Measurements from ENCODE around the gene COL1A1. TPM values are rescaled to one million over a fixed set of nuclear protein-coding genes. Genes with fewer than 3 reads are reported as not detected.
A peak's percentile ranks its signal among the peaks of the same experiment; 100 is the strongest.

The COL1A1 gene
- total RNA-seq, 1 experiment from 2014 or later = 20.7 TPM

DNA sequence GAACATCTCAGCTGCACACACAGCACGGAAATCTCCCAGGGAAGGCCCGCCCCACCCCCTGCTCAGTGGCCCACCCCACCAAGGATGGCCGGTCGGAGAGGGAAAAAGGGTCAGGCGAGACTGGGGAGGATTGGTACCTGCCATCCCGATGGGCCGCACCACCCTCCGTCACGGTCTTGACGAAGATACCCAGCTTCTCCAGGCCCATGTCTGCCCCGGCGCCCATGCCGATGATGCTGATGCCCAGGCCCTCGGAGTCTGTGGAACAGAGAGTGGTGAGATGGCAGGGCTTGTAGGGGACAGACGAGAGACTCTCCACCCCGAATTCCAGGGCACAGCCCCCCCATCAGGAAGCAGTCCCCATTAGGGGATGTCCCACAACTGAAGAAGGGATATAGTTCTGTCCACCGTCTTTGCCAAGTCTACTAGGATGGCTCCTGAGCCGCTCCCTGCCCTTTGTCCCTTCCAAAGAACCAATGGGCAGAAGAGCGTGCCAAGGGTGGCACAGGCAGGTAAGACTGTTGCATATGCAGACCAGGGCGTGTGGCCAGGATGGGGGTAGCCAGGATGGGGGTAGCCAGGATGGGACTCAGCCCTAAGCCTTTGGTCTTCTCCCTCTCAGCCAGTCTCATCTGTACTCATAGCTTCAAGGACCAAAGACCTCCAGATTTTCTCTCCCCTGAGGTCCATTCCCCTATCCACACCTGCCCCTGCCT is 57.8 kb downstream of the COL1A1 start:
- Histone ChIP-seq H3K4me1 (replicated peaks; ENCODE audit: insufficient read depth) (peaks cover 48% of the 10 kb centered on the region), H3K27me3 (ENCODE audit: insufficient read depth, low read depth) (no peaks in the 10 kb centered on the region), H3K36me3 (ENCODE audit: low read depth) (peaks cover 40% of the 10 kb centered on the region), H4K20me1 (ENCODE audit: insufficient read depth) (peaks cover 65% of the 10 kb centered on the region), H3K27ac (no peak overlapping the region), H3F3A (ENCODE audit: insufficient read depth, low read depth) (peaks cover 25% of the 10 kb centered on the region), H3K79me2 (ENCODE audit: low read depth) (peaks cover 37% of the 10 kb centered on the region), H3K9me3 (ENCODE audit: insufficient read depth, low read depth) (no peaks in the 10 kb centered on the region), H3K4me3 (no peak overlapping the region), H3K9me2 (ENCODE audit: insufficient read depth) (no peaks in the 10 kb centered on the region), H2AFZ (no peak overlapping the region), H3K4me2 (peak overlapping the region; percentile 95; the same call in 1 of the 2 replicates)
- intact Hi-C loops (cut with micrococcal nuclease; ENCODE audit: unreplicated experiment) = loop anchor here (2.0 kb wide), 1 partner anchor 49 kb away; the partner anchor contains the start of gene PDK2
- DNase-seq = no peak
- POLR2A ChIA-PET (ENCODE audit: unreplicated experiment) = no interaction called here
- TF ChIP-seq, protein P1, sequence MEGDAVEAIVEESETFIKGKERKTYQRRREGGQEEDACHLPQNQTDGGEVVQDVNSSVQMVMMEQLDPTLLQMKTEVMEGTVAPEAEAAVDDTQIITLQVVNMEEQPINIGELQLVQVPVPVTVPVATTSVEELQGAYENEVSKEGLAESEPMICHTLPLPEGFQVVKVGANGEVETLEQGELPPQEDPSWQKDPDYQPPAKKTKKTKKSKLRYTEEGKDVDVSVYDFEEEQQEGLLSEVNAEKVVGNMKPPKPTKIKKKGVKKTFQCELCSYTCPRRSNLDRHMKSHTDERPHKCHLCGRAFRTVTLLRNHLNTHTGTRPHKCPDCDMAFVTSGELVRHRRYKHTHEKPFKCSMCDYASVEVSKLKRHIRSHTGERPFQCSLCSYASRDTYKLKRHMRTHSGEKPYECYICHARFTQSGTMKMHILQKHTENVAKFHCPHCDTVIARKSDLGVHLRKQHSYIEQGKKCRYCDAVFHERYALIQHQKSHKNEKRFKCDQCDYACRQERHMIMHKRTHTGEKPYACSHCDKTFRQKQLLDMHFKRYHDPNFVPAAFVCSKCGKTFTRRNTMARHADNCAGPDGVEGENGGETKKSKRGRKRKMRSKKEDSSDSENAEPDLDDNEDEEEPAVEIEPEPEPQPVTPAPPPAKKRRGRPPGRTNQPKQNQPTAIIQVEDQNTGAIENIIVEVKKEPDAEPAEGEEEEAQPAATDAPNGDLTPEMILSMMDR (conservative IDR thresholded peaks at IDR 0.05) = no peak
- no peak for TF ChIP-seq EZH2 (IDR thresholded peaks at IDR 0.05; ENCODE audit: low read depth)
- no TSS peak for BruUV-seq (replicated peaks)
- CTCF ChIA-PET = no interaction called here

DNA sequence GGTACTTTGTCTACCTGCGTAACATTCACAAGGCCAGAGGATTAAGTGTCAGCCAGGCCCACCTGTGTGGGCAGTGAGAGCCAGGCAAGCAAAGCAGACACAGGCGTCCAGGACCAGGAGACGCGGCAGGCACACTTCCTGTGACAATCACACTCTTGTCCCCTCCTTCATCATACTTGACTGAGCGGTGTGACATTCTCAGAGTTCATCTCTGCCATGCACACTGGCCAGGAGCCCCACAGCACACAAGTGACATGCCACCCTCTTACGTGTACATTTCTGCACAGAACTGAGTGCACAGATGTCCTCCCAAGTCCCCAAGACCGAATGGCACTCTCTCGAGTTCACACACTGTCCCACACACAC is 59.7 kb downstream of the COL1A1 start:
- intact Hi-C loops (cut with micrococcal nuclease; ENCODE audit: unreplicated experiment) = loop anchor here (2.0 kb wide), 1 partner anchor 19 kb away; no protein-coding TSS in a partner anchor
- no TSS peak for BruUV-seq (replicated peaks)
- H2AFZ ChIP-seq = no peak overlapping the region

DNA sequence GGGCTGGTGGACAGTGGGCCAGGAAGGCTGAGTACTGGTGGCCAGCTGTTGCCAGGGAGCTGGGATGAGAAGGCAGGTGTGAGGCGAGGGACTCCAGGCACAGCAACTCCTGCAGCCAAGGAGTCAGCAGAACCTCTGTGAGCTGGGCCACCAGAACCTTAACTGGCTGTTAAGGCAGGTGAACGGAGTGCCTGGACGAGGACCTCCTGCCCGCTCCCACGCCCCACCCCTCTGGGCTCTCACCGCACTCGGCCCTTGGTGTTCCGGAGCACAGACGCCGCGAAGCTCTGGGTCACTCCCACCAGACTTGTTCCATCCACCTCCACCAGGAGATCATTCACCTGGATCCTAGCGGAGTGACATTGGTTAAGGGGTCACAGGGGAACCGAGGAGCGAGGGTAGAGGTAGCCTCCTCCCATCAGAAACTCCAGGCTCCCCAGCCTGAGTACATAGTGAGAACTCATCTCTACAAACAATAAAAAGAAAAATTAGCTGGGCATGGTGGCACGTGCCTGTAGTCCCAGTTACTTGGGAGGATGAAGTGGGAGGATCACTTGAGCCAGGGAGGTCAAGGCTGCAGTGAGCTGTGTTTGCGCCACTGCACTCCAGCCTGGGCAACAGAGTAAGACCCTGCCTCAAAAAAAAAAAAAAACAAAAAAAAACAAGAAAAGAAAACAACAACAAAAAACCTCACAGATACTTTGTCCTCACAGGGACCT is 60.2 kb downstream of the COL1A1 start:
- Histone ChIP-seq H3K4me3 (no peak overlapping the region), H3K27ac (no peak overlapping the region), H3K27me3 (ENCODE audit: insufficient read depth, low read depth) (no peaks in the 10 kb centered on the region), H3K36me3 (ENCODE audit: low read depth) (peaks cover 45% of the 10 kb centered on the region), H3K4me1 (replicated peaks; ENCODE audit: insufficient read depth) (peaks cover 24% of the 10 kb centered on the region), H4K20me1 (ENCODE audit: insufficient read depth) (peaks cover 41% of the 10 kb centered on the region), H2AFZ (no peak overlapping the region), H3K4me2 (no peak overlapping the region), H3K9me2 (ENCODE audit: insufficient read depth) (no peaks in the 10 kb centered on the region), H3F3A (ENCODE audit: insufficient read depth, low read depth) (peaks cover 16% of the 10 kb centered on the region), H3K9me3 (ENCODE audit: insufficient read depth, low read depth) (no peaks in the 10 kb centered on the region), H3K79me2 (ENCODE audit: low read depth) (peaks cover 13% of the 10 kb centered on the region)
- TF ChIP-seq, protein P1 (conservative IDR thresholded peaks at IDR 0.05) = 0 out of 2 replicates have a peak, but pooled peaks have one; percentile 9
- TF ChIP-seq EZH2 (IDR thresholded peaks at IDR 0.05; ENCODE audit: low read depth) = no peak
- ChIA-PET CTCF (interaction anchor here (0.8 kb wide), 1 partner anchor 9 kb away, joined by 8 read pairs; no protein-coding TSS in a partner anchor), POLR2A (ENCODE audit: unreplicated experiment) (interaction anchor here (0.6 to 0.7 kb wide), 2 partner anchors 275 to 804 kb away, joined by 3 to 4 read pairs; no protein-coding TSS in a partner anchor)
- no TSS peak for BruUV-seq (replicated peaks)
- intact Hi-C loops (cut with micrococcal nuclease; ENCODE audit: unreplicated experiment) = loop anchor here (2.0 kb wide), 1 partner anchor 20 kb away; no protein-coding TSS in a partner anchor
- DNase-seq = no peak

More for the DNA sequence above, 59.7 kb downstream of the COL1A1 start:
- CTCF ChIA-PET = no interaction called here
- peaks cover 18% of the 10 kb centered on the region for H3K79me2 ChIP-seq (ENCODE audit: low read depth)
- TF ChIP-seq EZH2 (IDR thresholded peaks at IDR 0.05; ENCODE audit: low read depth) = no peak
- TF ChIP-seq, protein P1 (conservative IDR thresholded peaks at IDR 0.05) = no peak
- H3K4me2 ChIP-seq = no peak overlapping the region
- peaks cover 46% of the 10 kb centered on the region for H4K20me1 ChIP-seq (ENCODE audit: insufficient read depth)
- POLR2A ChIA-PET (ENCODE audit: unreplicated experiment) = no interaction called here
- H3K4me1 ChIP-seq (replicated peaks; ENCODE audit: insufficient read depth) = peaks cover 29% of the 10 kb centered on the region
- no peaks in the 10 kb centered on the region for H3K9me3 ChIP-seq (ENCODE audit: insufficient read depth, low read depth)
- peaks cover 46% of the 10 kb centered on the region for H3K36me3 ChIP-seq (ENCODE audit: low read depth)
- DNase-seq = no peak
- no peaks in the 10 kb centered on the region for H3K9me2 ChIP-seq (ENCODE audit: insufficient read depth)
- H3K4me3 ChIP-seq = no peak overlapping the region
- no peaks in the 10 kb centered on the region for H3K27me3 ChIP-seq (ENCODE audit: insufficient read depth, low read depth)
- H3F3A ChIP-seq (ENCODE audit: insufficient read depth, low read depth) = peaks cover 18% of the 10 kb centered on the region
- no peak overlapping the region for H3K27ac ChIP-seq
